ENCODE measurements around the gene MYL7.

GRCh38 chr7:44184206-44184872 is 43.2 kb upstream of the MYL7 start:
- no peak for TF ChIP-seq CTCF (conservative IDR thresholded peaks at IDR 0.05; ENCODE audit: low read depth, low read length)
- no peak for TF ChIP-seq EZH2 (IDR thresholded peaks at IDR 0.05; ENCODE audit: borderline replicate concordance, low read depth, low read length, poor library complexity, severe bottlenecking)

All from A673 (cell line).